Transverse colon (tissue), 4 donors: Measurements from ENCODE around the gene TBL1X.

Source experiments
- POLR2AphosphoS5 ChIP-seq, 3 donors: sonication (generic); formaldehyde crosslinking; IDR thresholded peaks; one replicate each; pipeline ENCODE4 v1.6.1; 2016; ENCODE audit warnings: antibody characterized with exemption in 3 of 3
- TF ChIP-seq, protein P1 (sequence below), 5 experiments: fragments of 200-600 bp in 3 of 5; fragments of 450-650 bp in 2 of 5; sonication (generic) in 3 of 5; IDR thresholded peaks; 1 replicate in 2 of 5; 2 replicates in 3 of 5; pipeline ENCODE4 v1.5.1; 2016 to 2017; ENCODE audit warnings: antibody characterized with exemption in 5 of 5, inconsistent platforms in 3 of 5, mild to moderate bottlenecking in 2 of 5, moderate library complexity in 1 of 5

DNA sequence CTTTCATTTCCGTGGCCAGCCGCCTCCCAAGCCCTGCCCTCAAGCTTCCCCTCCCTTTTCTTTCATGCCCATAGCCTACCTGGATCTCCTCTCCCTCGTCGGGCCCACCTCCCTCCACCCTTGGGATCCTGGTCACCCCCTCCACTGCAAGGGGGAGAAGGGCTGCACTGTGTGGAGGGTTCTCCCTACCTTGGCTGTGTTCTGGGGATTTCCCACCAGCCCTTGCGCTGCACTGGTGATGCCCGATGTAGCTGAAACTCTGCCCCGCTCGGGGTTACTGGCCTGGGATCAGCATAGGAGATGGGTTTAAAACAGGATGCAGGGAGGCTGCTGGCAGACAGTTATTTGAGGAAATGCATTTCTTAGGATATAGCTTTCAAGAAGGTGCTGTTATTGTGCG is 128.9 kb downstream of the TBL1X start:
- TF ChIP-seq POLR2AphosphoS5 (IDR thresholded peaks at IDR 0.05) = no peak
- TF ChIP-seq, protein P1, sequence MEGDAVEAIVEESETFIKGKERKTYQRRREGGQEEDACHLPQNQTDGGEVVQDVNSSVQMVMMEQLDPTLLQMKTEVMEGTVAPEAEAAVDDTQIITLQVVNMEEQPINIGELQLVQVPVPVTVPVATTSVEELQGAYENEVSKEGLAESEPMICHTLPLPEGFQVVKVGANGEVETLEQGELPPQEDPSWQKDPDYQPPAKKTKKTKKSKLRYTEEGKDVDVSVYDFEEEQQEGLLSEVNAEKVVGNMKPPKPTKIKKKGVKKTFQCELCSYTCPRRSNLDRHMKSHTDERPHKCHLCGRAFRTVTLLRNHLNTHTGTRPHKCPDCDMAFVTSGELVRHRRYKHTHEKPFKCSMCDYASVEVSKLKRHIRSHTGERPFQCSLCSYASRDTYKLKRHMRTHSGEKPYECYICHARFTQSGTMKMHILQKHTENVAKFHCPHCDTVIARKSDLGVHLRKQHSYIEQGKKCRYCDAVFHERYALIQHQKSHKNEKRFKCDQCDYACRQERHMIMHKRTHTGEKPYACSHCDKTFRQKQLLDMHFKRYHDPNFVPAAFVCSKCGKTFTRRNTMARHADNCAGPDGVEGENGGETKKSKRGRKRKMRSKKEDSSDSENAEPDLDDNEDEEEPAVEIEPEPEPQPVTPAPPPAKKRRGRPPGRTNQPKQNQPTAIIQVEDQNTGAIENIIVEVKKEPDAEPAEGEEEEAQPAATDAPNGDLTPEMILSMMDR (IDR thresholded peaks at IDR 0.05) = no peak
